IPS-18c (cell line): Measurements from ENCODE around the gene CFAP61.

Source experiments
- H3K4me3 ChIP-seq: 2 replicates; pipeline ENCODE4 v1.7.0; 2013; ENCODE audit warnings: low read depth, mild to moderate bottlenecking, low read length, moderate library complexity; ENCODE audit not compliant: insufficient read depth
- H3K9me3 ChIP-seq: one replicate; pipeline ENCODE4 v1.6.1; 2013; ENCODE audit warnings: mild to moderate bottlenecking, low read length, moderate library complexity; ENCODE audit not compliant: control insufficient read depth, insufficient read depth

CFAP61 gene

DNA sequence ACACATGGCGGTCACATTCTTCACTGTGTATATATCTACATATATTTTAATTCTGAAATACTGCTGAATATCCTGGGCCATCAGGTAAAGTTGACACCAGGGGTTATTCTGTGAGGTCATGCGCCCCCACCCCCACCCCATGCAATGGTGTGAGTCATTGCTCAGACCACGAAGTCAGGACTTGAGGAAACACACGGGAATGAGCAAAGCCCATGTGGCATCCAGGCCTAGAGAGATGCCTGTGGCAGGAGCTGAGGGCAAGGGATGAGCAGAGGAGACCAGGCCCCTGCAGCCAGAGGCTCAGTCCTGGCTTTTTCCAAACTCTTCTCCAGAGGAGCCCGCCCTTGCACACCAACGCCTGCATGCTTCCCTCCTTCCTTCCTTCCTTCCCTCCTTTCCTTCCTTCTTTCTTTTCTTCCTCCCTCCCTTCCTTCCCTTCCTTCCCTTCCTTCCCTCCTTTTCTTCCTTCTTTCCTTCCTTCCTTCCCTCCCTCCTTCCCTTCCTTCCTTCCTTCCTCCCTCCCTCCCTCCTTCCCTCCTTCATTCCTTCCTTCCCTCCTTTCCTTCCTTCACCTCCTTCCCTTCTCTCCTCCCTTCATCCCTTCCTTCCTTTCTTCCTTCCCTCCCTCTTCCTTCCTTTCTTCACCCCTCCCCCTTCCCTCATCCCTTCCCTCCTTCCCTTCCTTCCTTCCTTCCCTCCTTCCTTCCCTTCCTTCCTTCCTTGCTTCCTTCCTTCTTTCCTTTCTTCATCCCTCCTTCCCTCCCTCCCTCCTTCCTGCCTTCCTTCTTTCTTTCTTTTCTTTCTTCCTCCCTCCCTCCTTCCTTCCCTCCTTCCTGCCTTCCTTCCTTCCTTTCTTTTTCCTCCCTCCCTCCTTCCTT lies 243.5 kb downstream of the CFAP61 start:
- H3K9me3 ChIP-seq = no peaks in the 10 kb centered on the region
- H3K4me3 ChIP-seq = no peak overlapping the region

- no peaks in the 10 kb centered on the region for H3K9me3 ChIP-seq
- no peak overlapping the region for H3K4me3 ChIP-seq
Measured at GRCh38 chr20:20297181-20297580, 244.8 kb downstream of the CFAP61 start.

DNA sequence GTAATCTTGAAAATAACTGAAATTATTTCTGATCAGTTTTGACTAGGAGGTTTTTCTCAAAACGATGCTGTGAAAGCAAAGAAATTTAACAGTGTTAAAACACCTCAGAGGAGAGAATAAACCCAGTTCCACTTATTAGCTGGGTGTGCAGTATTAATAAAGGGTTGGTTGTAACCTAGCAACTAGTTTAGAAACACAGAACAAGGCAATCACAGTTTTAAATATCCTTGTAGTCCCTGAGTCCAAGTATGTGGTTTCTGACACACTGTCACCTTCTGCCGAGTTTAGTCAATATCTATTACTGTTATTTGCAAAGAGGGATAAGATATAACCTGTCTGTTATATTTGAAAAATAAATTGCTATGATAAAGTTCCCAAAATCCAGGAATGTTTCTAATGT lies 245.4 kb downstream of the CFAP61 start:
- H3K4me3 ChIP-seq = no peak overlapping the region
- no peaks in the 10 kb centered on the region for H3K9me3 ChIP-seq

DNA sequence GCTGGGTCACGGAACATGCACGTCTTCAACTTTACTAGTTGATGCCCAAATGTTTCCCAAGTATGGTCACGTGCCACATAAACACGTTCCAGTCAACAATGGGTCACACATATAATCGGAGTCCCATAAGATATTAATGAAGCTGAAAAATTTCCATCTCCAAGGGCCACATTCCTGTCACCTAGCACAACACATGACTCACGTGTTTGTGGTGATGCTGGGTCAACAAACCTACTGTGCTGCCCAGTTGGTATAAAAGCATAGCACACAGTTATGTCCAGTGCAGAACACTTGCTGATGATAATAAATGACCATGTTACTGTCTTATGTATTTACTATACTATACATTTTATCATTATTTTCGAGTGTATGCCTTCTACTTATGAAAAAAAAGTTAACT lies 247.6 kb downstream of the CFAP61 start:
- Histone ChIP-seq H3K4me3 (no peak overlapping the region), H3K9me3 (no peaks in the 10 kb centered on the region)

GRCh38 chr20:20303320-20303719 lies 251.0 kb downstream of the CFAP61 start:
- no peaks in the 10 kb centered on the region for H3K9me3 ChIP-seq
- no peak overlapping the region for H3K4me3 ChIP-seq

GRCh38 chr20:20303742-20304141 lies 251.4 kb downstream of the CFAP61 start:
- H3K4me3 ChIP-seq = no peak overlapping the region

GRCh38 chr20:20304942-20305341 lies 252.6 kb downstream of the CFAP61 start:
- no peak overlapping the region for H3K4me3 ChIP-seq
- no peaks in the 10 kb centered on the region for H3K9me3 ChIP-seq

More at GRCh38 chr20:20303742-20304141, 251.4 kb downstream of the CFAP61 start:
- H3K9me3 ChIP-seq = no peaks in the 10 kb centered on the region

DNA sequence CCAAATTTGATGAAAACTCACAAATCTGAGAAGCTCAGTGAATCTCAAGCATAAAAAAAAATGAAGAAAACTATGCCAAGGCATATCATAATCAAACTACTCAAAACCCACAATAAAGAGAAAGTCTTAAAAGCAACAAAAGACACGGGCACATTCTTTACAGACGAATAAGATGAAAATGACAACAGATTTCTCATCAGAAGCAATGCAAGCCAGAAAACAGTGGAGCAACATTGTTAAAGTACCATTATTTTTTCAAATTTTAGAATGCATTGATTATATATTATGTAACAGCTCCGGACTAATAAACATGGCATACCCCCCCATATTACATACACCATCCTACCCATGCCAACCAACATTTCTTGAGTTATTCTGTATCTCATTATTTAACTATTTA lies 260.2 kb downstream of the CFAP61 start:
- Histone ChIP-seq H3K9me3 (no peaks in the 10 kb centered on the region), H3K4me3 (no peak overlapping the region)

DNA sequence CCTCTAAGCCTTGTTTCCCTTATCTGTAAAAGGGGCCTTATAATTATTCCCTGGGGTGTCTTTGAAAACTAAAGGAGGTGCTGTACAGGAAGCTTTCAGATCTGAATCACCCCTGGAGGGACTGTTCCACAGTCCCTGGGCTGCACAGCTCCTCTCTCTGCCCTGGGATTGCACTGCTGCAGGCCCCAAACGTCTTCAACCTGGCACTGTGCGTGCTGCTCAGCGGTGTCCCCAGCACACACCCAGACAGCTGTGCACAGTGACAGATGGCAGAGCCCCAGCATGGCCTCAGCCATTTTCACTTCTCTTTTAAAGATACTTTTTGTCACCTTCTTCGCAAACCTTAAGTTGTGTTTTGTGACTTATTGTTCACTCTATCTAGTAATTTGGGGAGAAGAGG lies 264.9 kb downstream of the CFAP61 start:
- H3K4me3 ChIP-seq = no peak overlapping the region
- H3K9me3 ChIP-seq = no peaks in the 10 kb centered on the region

GRCh38 chr20:20317621-20318364 lies 265.5 kb downstream of the CFAP61 start:
- Histone ChIP-seq H3K4me3 (no peak overlapping the region), H3K9me3 (no peaks in the 10 kb centered on the region)

DNA sequence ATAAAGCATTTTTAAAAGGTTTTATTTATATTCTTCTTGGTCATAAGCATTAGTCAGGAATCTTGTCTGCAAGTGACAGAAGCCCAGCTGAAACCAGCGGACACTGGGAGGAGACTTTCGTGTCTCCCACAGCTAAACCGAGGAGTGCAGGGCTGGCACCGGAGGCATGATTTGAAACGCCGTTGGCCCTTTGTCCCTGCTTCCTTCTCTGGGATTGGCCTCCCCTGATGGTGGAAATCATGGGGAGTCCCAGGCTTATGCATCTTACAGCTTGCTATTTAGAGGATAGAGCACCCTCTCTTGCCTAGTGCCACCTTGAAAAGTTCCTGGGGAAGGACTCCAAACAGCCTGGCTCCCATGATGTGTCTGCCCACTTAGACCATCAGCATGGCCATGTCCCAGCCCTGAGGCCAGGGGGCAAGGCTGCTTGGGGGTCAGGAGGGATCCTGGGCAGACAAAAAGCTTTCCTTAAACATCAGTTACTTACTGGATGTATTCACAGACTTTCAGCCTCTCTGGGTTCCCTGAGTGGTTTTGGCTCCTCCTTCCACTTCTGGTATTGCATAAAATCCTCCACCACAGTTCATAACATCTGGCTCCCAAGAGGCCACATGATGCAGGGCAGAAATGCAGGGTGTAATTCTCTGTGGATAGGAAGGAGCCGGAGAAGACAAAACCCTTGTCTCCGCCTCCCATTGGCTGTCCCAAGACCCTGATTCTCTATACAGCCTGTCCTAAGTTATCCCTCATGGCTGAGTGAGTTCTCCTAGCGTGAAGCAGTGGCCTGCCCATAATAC lies 266.2 kb downstream of the CFAP61 start:
- Histone ChIP-seq H3K4me3 (no peak overlapping the region), H3K9me3 (no peaks in the 10 kb centered on the region)

DNA sequence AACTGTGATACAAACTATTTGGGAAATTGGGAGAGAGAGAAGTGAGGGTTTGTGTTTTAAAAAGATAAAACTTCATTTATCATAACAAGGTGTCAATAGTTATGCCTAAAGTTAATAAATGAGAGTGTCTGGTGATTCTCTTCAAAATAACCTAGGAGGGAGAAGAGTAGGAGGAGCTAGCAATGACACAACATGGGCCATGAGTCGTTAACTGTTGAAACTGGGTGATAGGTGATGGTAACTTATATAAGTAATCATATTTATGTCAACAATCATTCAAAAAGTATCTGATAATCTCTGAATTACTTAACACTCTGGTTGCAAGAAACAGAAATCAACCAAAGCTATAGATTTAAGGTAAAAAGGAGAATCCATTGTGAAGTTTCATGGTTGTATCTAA lies 268.8 kb downstream of the CFAP61 start:
- Histone ChIP-seq H3K9me3 (no peaks in the 10 kb centered on the region), H3K4me3 (no peak overlapping the region)

DNA sequence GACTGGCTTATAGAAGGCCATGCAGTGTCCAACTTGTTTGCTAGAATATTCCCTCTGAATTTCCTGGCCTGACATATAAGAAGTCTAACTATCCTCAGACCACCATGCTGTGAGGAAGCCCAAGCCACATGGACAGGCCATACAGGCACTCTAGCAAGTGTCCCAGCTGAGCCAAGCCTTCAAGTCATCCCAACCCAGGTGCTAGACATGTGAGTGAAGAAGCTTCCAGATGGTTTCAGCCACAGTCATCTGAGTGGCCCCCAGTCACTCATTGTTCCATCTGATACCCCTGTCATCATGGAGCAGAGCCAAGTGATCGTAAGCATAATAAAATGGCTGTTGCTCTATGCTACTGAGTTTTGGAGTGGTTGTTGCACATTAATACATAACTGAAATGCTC lies 269.6 kb downstream of the CFAP61 start:
- Histone ChIP-seq H3K4me3 (no peak overlapping the region), H3K9me3 (no peaks in the 10 kb centered on the region)

DNA sequence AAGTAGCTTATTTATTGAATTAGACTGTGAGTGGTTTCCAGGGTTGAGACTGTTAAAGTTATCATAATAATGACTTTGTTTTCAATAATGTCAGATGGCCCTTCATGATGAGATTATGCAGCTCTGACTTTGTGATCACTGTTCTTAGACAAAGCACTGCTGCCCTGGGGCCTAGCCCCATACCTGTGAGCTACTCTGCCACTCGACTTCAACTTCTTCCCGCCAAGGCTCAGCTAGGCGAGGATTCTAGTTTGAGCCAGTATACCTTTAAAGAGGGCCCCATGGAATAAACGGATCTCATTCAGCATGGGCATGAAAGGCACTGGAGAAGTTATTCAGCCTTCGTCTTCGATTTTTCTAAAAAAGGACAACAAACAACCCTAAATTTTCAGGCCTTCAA lies 270.6 kb downstream of the CFAP61 start:
- Histone ChIP-seq H3K9me3 (no peaks in the 10 kb centered on the region), H3K4me3 (no peak overlapping the region)

GRCh38 chr20:20327746-20328145 lies 275.4 kb downstream of the CFAP61 start:
- H3K4me3 ChIP-seq = no peak overlapping the region
- no peaks in the 10 kb centered on the region for H3K9me3 ChIP-seq

GRCh38 chr20:20329564-20329963 lies 277.2 kb downstream of the CFAP61 start:
- H3K9me3 ChIP-seq = no peaks in the 10 kb centered on the region
- no peak overlapping the region for H3K4me3 ChIP-seq

GRCh38 chr20:20331156-20331555 lies 278.8 kb downstream of the CFAP61 start:
- Histone ChIP-seq H3K4me3 (no peak overlapping the region), H3K9me3 (no peaks in the 10 kb centered on the region)

DNA sequence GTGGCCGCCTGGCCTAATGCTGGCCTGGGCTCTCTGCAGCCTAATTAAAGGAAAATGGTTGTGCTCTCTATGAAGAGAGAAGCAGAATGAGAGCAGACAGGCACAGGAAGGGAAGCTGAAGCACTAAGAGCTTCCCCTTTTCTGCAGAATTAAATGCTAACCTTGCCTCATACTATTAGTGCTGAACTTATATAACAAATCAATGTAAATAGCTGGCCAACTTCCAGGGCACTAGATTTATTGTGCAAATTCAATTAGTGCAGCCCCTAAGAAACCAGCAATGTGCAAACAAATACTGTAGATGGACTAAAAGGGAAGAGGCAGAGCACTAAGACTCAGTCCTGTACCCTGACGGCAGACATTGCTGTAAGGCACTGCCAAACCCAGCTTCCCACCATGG lies 279.5 kb downstream of the CFAP61 start:
- no peak overlapping the region for H3K4me3 ChIP-seq
- no peaks in the 10 kb centered on the region for H3K9me3 ChIP-seq
